ENCODE results near the gene DSG1. TPM values are rescaled to one million over a fixed set of nuclear protein-coding genes. Genes with fewer than 3 reads are reported as not detected.

Gene DSG1
- total RNA-seq, 1 donor: not detected

- no peaks in the 10 kb centered on the region for H3K4me1 ChIP-seq (ENCODE audit: insufficient read depth, low read length)
- no peaks in the 10 kb centered on the region for H4K20me1 ChIP-seq (ENCODE audit: insufficient read depth, low read length)
- H3K27ac ChIP-seq (ENCODE audit: low read depth, low read length): no peak overlapping the region
- no peaks in the 10 kb centered on the region for H3K9me3 ChIP-seq (ENCODE audit: low read depth, low read length)
- no peak overlapping the region for H3K4me3 ChIP-seq (ENCODE audit: insufficient read depth, low read length)
- H3K4me2 ChIP-seq (ENCODE audit: insufficient read depth, low read length): no peak overlapping the region
- H3K36me3 ChIP-seq (ENCODE audit: insufficient read depth, low read length): no peaks in the 10 kb centered on the region
- no peaks in the 10 kb centered on the region for H3K27me3 ChIP-seq (ENCODE audit: insufficient read depth, low read length)
- TF ChIP-seq, protein P1, sequence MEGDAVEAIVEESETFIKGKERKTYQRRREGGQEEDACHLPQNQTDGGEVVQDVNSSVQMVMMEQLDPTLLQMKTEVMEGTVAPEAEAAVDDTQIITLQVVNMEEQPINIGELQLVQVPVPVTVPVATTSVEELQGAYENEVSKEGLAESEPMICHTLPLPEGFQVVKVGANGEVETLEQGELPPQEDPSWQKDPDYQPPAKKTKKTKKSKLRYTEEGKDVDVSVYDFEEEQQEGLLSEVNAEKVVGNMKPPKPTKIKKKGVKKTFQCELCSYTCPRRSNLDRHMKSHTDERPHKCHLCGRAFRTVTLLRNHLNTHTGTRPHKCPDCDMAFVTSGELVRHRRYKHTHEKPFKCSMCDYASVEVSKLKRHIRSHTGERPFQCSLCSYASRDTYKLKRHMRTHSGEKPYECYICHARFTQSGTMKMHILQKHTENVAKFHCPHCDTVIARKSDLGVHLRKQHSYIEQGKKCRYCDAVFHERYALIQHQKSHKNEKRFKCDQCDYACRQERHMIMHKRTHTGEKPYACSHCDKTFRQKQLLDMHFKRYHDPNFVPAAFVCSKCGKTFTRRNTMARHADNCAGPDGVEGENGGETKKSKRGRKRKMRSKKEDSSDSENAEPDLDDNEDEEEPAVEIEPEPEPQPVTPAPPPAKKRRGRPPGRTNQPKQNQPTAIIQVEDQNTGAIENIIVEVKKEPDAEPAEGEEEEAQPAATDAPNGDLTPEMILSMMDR (IDR thresholded peaks at IDR 0.05; ENCODE audit: extremely low read depth, low read depth, low read length): no peak
- H2AFZ ChIP-seq (ENCODE audit: low read length): no peak overlapping the region
- no peak for DNase-seq (ENCODE audit: insufficient read length, low spot score, missing footprints)
- no peaks in the 10 kb centered on the region for H3K79me2 ChIP-seq (ENCODE audit: insufficient read depth, low read length)
Observed at GRCh38 chr18:31382107-31382506, 64.1 kb downstream of the DSG1 start.

GRCh38 chr18:31386741-31387140 lies 68.8 kb downstream of the DSG1 start:
- Histone ChIP-seq H3K79me2 (ENCODE audit: insufficient read depth, low read length) (no peaks in the 10 kb centered on the region), H3K9me3 (ENCODE audit: low read depth, low read length) (no peaks in the 10 kb centered on the region), H3K27me3 (ENCODE audit: insufficient read depth, low read length) (no peaks in the 10 kb centered on the region), H3K4me1 (ENCODE audit: insufficient read depth, low read length) (no peaks in the 10 kb centered on the region), H3K36me3 (ENCODE audit: insufficient read depth, low read length) (no peaks in the 10 kb centered on the region), H3K4me3 (ENCODE audit: insufficient read depth, low read length) (no peak overlapping the region), H4K20me1 (ENCODE audit: insufficient read depth, low read length) (no peaks in the 10 kb centered on the region), H3K27ac (ENCODE audit: low read depth, low read length) (no peak overlapping the region), H2AFZ (ENCODE audit: low read length) (no peak overlapping the region), H3K4me2 (ENCODE audit: insufficient read depth, low read length) (no peak overlapping the region)
- DNase-seq (ENCODE audit: insufficient read length, low spot score, missing footprints): no peak
- TF ChIP-seq, protein P1 (IDR thresholded peaks at IDR 0.05; ENCODE audit: extremely low read depth, low read depth, low read length): no peak

DNA sequence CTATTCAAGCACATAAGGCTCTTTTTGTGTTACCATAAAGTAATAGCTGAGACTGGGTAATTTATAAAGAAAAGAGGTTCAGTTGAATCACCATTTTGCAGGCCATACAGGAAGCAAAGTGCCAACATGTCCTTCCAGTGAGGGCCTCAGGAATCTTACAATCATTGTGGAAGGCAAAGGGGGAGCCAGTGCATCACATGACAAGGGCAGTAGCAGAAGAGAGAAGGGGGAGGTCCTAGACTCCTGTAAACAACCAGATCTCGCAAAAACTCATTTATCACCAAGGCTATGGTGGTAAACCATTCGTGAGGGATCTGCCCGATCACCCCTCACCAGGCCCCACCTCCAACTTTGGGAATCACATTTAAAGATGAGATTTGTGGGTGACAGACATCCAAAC lies 75.3 kb downstream of the DSG1 start:
- Histone ChIP-seq H3K27me3 (ENCODE audit: insufficient read depth, low read length) (no peaks in the 10 kb centered on the region), H3K4me3 (ENCODE audit: insufficient read depth, low read length) (no peak overlapping the region), H3K27ac (ENCODE audit: low read depth, low read length) (no peak overlapping the region), H2AFZ (ENCODE audit: low read length) (no peak overlapping the region), H3K79me2 (ENCODE audit: insufficient read depth, low read length) (no peaks in the 10 kb centered on the region), H3K9me3 (ENCODE audit: low read depth, low read length) (no peaks in the 10 kb centered on the region), H4K20me1 (ENCODE audit: insufficient read depth, low read length) (no peaks in the 10 kb centered on the region), H3K4me1 (ENCODE audit: insufficient read depth, low read length) (no peaks in the 10 kb centered on the region), H3K4me2 (ENCODE audit: insufficient read depth, low read length) (no peak overlapping the region), H3K36me3 (ENCODE audit: insufficient read depth, low read length) (no peaks in the 10 kb centered on the region)
- TF ChIP-seq, protein P1 (IDR thresholded peaks at IDR 0.05; ENCODE audit: extremely low read depth, low read depth, low read length): no peak
- no peak for DNase-seq (ENCODE audit: insufficient read length, low spot score, missing footprints)

DNA sequence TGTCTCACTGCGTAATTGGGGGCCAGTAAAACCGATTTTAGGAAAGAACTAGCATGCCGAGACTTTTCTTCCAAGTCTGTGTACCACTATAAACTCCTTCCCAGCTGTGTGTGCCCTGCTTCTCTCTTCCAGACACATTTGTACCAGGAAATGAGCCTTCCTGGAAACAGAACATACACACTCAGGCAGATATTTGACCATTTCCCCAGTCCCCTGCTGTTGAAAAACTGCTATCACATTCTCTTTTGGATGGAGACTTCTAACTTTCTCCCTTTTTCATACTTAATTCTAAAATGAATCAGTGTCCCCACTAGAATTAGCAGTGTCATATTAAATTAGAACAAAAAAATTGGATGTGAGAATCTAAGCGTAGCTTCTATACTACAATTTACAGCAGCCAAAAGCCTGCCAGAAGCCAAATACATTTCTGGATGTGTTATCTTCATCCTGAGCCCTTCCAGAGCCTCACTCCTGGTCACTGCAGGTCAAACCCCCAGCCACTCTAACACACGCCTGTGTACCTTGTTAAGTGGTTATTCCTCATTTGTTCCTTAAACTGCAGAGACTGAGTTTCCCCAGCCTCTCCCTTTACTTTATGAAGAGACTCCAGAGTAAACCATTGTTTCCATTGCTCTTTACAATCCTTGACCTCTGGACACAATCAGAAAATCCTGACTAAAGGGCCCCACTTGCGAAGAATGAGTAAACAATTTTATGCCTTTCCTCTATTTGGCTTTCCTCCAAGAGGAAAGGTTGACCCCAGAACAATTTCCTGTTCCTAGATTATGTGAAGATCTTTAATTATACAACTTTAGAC lies 79.0 kb downstream of the DSG1 start:
- DNase-seq (ENCODE audit: insufficient read length, low spot score, missing footprints): no peak
- no peak overlapping the region for H2AFZ ChIP-seq (ENCODE audit: low read length)
- no peaks in the 10 kb centered on the region for H4K20me1 ChIP-seq (ENCODE audit: insufficient read depth, low read length)
- H3K4me2 ChIP-seq (ENCODE audit: insufficient read depth, low read length): no peak overlapping the region
- H3K36me3 ChIP-seq (ENCODE audit: insufficient read depth, low read length): no peaks in the 10 kb centered on the region
- no peaks in the 10 kb centered on the region for H3K27me3 ChIP-seq (ENCODE audit: insufficient read depth, low read length)
- TF ChIP-seq, protein P1 (IDR thresholded peaks at IDR 0.05; ENCODE audit: extremely low read depth, low read depth, low read length): no peak
- H3K27ac ChIP-seq (ENCODE audit: low read depth, low read length): no peak overlapping the region
- no peaks in the 10 kb centered on the region for H3K79me2 ChIP-seq (ENCODE audit: insufficient read depth, low read length)
- no peak overlapping the region for H3K4me3 ChIP-seq (ENCODE audit: insufficient read depth, low read length)
- no peaks in the 10 kb centered on the region for H3K4me1 ChIP-seq (ENCODE audit: insufficient read depth, low read length)
- no peaks in the 10 kb centered on the region for H3K9me3 ChIP-seq (ENCODE audit: low read depth, low read length)

Measured in osteoblast (primary cell).